HG03469 (cell line): ENCODE results near the gene AP1AR.
"Not testable (repeated sequence)": the region's sequence is repeated elsewhere in the genome, so short reads cannot be mapped to it uniquely, and the experiment has no call there.

Source experiments
- ATAC-seq: cut with Tn5 transposase; IDR thresholded peaks from one replicate; pipeline ENCODE4 v1.9.1; 2021; ENCODE audit warnings: mild to moderate bottlenecking, moderate library complexity, moderate number of reproducible peaks; ENCODE audit not compliant: unreplicated experiment

Gene AP1AR, protein sequence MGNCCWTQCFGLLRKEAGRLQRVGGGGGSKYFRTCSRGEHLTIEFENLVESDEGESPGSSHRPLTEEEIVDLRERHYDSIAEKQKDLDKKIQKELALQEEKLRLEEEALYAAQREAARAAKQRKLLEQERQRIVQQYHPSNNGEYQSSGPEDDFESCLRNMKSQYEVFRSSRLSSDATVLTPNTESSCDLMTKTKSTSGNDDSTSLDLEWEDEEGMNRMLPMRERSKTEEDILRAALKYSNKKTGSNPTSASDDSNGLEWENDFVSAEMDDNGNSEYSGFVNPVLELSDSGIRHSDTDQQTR

DNA sequence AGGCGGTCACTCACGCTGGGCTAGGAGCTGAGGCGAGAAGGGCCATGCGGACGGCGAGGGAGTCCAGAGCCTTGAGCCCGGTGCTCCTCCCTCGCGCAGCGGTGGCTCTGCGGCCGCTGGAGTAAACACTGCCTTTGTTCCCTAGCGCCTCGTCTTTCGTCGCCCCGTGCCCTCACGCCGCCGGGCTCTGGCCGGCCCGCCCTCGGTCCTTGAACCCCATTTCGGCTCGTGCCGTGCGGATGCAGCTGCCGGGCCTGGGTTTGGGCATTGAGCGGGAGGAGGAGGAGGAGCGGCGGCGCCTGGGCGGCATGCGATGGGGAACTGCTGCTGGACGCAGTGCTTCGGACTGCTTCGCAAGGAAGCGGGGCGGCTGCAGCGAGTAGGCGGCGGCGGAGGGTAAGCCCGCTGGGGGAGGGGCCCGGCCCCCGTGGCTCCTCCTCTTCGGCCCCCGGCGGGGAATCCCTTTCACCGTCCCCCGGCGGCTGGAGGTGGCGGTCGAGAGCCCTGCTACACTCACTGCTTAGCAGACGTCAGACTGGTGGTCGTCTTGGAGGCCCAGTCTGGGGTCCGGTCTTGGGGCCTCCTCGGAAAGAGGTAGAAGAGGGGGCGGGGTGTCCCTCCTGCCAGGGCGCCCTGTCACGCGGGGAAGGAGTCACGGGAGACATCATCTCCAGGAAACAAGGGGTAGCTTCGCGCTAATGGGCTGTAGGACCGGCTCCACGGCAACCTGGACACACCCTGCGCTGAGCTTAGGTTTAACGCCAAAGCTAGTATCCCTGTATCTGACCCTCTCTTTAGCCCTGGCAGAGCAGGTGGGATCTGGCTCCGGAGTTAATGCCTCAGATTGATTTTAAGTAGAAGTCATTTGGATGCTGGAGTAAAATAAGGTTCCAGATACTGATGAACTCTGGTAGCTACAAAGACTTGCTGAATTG is at the start of gene AP1AR:
AP1AR (plus strand) TSS at position 9 of the 935 bp plus-strand sequence; CDS start at position 314, 305 bp downstream.
- ATAC-seq, result peak; percentile 47

DNA sequence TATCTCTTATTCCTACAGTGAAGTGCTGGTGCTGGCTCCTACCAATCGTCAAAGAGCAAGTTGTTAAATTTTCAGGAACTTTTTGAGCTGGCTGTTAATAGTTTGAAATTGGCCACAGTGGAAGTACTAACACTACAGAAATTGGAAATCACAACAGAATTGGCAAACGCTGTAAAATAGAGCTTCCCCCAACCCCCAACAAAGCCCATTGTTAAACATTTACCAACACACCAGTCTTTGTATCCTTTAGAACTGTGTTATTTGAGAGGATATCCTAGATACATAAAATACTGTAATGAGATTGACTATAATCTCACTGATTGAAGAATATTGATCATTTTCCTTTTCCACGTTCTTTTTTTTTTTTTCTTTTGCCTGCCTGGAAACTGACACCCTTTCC is 49.0 kb upstream of the AP1AR start:
- no peak for ATAC-seq

DNA sequence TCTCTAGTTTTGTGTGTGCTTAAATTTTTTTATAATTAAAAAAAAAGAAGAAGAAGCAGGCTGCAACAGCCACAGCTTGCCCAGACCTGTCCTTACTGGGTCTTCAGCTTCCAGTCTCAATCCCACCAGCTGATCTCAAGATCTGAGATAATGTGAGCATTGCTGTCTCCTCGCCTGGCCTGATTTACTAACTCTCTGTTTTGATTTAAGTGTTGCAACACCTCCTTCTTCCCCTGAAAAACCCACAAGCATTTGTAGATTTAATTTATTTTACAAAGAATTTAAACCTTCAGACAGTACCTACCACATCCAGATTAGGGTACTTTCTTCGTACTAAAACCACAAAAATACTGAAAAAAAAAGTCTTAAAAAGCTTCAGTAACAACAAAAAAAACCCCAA is 48.3 kb upstream of the AP1AR start:
- no peak for ATAC-seq

DNA sequence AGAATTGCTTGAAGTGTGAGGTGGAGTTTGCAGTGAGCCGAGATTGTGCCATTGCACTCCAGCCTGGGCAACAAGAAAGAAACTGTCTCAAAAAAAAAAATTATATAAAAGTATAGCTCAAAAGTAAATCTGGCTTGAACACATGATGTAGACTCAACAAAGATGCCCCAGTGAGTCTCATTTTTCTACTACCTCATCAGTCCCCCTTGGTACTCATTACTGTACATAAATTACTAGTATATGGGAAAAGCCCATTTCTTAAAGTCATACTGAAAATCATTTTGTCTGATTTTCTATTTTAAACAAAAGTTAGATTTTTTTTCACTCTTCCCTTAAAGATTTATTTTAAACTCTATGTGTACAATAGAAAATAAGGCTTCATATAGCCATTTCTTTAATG is 47.1 kb upstream of the AP1AR start:
- ATAC-seq, result no peak

DNA sequence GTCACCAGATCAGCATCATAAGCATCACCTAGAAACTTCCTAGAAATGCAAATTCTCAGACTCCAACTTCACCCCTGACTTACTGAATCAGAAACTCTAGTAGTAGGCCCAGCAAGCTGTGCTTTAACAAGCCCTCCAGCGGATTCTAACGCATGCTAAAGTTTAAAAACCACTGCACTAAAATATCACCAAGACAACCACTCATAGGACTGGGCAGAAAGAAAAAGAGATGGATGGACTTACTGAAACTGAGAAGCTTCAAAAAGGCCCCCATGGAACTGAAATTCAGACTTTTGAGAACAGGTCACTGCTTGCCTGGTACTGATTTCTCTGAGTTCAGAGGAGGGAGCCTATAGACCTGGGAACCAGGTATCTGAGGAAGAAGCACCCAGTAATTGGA is 46.3 kb upstream of the AP1AR start:
- ATAC-seq, result peak; percentile 37

DNA sequence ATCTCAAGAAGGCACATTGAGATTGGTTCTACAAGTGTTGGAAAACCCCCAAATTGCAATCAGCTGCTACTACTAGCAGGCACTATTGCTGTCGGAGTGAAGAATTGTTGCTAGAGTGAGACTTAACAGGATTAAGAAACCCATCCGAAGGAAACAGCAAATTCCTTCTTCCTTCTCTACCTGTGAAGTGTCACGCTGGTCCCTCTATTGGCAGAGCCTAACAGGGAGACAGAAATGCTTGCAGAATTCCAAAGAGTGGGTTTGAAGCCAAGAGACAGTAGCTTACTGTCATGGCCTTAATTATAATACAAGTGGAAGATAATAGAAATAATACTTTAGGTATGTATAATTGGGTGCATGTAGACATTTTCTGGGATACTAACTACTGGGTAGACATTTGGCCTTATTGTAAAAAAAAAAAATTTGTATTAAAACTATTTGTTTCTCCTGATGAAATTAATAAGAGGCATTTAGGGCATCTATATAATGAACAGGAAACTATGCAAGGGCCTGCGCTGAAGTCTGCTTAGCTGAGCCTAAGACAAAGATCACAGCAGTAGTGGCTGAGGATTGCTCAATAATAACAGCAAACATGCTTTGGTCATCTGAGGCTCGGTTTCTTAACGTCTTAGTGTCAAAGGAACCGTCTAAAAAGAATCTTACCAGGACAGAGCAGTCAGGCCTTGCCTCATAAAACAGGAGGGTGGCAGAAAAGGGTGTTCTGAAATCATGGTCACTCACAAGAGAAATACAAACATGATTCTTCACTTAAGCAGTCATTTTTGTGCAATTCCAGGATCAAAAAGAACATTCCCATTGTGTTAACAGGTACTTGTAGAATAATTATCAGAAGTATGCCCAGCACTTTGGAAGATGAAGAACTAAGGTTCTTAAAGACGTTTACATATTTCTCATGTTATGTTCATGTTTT is 45.6 kb upstream of the AP1AR start:
- no peak for ATAC-seq

DNA sequence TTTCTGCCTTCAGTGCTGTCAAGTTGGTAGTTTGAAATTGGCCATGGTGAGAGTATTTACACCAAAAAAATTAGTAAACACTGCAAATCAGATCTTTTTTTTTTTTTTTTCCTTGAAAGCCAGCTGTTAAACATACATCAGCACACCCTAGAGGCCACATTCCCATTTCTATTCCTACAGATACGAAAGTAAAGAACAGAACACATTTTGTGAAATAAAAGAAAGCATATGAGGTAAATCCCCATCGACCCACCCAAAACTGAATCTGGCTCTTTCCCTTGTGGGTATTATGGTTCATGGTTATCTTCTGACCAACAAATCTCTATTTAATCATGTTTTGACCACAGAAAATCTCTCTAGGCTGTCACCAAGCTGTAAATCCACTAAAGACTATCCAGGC is 41.8 kb upstream of the AP1AR start:
- no peak for ATAC-seq

DNA sequence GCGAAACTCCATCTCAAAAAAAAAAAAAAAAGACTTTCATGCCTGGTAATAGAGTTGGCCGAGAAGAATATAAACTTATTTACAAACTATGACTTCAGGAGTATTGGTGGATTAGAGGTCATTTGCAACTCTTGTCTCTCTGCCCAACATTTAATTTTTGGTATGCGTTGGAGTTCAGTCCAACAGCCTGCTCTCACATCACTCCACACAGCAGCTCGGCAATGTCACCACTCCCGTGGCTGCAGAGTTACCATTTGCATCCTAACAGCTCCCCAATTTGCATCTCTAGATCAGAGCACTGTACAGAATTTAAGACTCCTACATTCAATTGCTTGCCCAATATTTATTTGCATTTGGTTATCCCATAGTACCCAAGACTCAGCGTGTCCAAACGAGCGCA is 40.9 kb upstream of the AP1AR start:
- no peak for ATAC-seq

DNA sequence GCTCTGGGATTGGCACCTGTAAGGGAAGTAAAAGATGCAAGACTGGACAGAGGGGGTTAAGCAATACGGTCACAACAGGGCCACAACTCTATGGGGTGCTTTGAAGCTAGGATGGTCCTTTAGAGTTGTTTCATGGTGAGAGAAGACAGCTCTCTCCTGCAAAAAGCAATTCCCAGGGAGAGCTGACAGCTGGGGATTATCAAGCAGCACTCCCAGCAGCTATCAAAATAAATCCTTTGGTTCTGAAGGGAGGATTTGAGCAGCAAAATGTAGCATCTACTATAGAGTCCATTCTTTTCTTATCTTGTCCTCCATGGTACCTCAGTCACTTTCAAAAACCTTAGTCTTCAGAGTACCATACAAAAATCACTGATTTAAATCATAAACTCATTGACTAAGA is 35.1 kb upstream of the AP1AR start:
- no peak for ATAC-seq

DNA sequence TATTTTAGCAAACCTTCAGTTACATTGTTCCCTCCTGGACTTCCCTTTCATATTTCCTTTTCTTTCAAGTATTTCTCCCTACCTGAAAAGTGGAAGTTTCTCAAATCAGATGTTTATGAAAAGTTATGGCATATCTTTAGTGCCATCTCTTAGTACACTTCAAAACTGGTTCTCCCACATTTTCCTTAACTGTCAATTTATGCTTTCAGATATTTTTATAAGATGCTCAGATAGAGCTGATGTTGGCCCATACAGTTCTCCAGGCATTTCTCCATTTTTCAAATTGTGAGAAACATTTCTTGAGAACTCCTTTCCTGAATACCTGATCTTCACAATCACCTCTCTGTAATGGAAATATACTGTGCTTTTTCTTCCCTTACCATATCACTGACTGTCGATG is 32.5 kb upstream of the AP1AR start:
- ATAC-seq, result no peak

DNA sequence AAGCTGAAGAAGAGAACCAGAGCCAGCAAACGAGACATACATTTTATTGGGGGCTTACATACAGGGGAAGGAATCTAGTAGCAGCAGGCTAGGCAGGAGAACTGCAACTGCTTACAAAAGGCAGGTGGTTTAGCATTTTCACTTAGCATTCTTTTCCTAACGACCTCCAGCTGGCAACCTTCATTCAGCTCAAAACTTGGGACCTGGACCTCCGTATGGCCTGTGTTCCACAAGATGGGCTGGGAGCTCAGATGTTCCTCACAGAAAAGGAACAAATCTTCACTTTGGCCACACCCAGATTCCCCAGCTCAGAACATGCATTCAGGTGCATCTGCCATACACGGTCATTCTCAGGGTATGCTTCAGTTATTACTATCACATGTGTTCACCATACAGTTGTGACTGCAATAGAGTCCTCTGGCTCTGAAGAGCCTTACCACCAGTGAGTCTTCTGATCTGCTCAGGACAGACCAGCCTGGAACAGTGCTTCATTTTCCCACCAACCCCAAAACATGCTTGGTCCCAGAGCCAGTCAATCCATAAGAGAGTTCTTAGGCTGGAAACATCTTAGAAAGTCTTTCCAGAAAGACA is 29.6 kb upstream of the AP1AR start:
- peak; percentile 46 for ATAC-seq

DNA sequence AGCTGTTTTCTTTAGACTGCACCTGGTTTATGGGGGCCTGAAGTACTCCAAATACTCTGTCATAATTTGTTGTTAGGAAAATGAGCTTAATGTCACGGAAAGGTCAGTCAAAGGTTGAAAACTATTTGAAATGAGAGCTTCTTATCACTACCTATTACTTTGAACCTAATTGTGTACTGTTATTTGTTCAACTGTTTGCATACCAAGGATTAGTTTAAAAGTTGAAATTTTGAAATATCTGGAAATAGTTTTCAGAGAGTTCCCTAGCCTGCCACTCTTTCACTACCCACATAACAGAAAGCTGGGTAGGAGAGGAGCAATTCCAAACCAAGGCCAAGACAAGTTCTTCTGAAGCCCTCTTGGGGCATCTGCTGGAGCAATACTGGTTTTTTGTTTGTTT is 28.0 kb upstream of the AP1AR start:
- no peak for ATAC-seq

DNA sequence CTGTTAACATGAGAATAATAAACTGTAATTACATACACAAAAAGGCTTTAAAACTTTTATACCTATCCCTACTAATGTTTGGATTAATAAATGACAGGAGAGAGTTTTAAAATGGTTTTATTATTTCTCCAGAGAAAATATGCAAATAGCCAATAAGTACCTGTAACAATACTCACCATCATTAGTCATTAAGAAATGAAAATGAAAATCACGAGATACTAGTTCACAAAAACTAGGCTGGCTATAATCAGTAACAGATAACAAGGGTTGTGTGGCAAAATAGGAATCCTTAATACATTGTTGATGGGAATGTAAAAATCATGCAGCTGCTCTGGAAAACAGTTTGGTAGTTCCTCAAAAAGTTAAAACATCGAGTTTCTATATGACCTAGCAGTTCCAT is 25.2 kb upstream of the AP1AR start:
- no peak for ATAC-seq

DNA sequence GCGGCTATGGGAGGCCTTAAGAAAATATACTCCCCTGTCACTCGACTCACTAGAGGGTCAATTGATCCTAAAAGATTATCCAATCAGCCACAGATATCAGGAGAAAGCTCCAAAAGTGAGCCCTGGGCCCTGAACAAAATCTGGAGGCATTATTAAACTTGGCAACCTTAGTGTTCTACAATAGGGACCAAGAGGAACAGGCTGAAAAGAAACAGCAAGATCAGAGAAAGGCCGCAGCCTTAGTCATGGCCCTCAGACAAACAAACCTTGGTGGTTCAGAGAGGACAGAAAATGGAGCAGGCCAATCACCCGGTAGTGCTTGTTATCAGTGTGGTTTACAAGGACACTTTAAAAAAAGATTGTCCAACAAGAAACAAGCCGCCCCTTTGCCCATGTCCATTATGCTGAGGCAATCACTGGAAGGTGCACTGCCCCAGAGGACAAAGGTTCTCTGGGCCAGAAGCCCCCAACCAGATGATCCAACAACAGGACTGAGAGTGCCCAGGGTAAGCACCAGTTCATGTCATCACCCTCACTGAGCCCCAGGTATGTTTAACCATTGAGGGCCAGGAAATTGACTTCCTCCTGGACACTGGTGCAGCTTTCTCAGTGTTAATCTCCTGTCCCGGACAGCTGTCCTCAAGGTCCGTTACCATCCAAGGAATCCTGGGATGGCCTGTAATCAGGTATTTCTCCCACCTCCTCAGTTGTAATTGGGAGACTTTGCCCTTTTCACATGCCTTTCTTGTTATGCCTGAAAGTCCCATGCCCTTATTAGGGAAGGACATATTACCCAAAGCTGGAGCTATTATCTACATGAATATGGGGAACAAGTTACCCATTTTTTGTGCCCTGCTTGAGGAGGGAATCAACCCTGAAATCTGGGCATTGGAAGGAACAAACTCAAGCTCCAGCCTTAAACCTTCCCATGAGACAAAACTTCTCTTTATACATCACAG is 23.2 kb upstream of the AP1AR start:
- ATAC-seq, result not testable (repeated sequence)

DNA sequence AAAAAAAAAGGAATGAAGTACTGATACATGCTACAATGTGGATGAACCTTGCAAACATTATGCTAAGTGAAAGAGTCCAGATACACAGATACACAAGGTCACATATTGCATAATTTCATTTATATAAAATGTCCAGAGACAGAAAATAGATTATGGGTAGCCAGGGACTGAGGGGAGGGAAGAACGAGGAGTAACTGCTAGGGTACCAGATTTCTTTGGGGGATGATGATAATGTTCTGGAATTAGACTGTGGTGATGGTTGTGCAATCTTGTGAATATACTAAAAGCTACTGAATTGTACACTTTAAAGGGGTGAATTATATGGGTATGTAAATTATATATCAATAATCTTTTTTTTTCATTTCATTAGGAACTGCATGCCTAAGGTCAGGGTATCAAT is 20.8 kb upstream of the AP1AR start:
- ATAC-seq, result no peak

DNA sequence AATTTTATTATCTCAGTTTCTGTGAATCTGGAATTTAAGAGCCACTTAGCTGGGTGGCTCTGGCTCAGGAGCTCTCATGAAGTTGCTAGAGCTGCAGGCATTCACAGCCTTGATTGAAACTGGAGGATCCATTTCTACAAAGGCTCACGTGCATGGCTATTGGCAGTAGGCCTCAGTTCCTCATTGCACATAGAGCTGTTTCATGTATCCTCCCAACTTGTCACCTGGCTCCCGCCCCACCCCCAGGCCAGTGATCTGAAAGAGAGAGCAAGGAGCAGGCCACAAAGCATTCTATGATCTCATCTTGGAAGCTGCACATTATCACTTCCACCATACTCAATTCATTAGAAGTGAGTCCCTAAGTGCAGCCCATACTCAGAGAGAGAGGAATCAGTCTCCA is 18.5 kb upstream of the AP1AR start:
- no peak for ATAC-seq

DNA sequence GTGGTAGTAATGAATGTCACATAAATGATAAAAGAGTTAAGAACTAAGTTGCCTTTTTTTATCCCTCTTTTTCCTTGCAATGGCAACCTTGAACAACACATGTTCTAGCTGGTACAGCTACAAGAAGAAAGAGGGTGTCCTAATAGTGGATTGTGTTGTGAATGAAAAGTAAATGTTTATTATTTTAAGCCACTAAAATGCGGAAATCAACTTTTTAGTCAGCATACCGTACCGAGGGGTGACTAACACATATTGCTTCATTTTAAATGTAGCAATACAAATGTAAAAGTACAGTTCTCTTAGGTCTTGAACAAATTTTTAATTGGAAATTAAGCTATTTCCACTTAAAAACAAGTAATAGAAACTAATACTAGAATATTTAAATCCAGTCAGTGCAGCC is 17.7 kb upstream of the AP1AR start:
- ATAC-seq, result no peak

DNA sequence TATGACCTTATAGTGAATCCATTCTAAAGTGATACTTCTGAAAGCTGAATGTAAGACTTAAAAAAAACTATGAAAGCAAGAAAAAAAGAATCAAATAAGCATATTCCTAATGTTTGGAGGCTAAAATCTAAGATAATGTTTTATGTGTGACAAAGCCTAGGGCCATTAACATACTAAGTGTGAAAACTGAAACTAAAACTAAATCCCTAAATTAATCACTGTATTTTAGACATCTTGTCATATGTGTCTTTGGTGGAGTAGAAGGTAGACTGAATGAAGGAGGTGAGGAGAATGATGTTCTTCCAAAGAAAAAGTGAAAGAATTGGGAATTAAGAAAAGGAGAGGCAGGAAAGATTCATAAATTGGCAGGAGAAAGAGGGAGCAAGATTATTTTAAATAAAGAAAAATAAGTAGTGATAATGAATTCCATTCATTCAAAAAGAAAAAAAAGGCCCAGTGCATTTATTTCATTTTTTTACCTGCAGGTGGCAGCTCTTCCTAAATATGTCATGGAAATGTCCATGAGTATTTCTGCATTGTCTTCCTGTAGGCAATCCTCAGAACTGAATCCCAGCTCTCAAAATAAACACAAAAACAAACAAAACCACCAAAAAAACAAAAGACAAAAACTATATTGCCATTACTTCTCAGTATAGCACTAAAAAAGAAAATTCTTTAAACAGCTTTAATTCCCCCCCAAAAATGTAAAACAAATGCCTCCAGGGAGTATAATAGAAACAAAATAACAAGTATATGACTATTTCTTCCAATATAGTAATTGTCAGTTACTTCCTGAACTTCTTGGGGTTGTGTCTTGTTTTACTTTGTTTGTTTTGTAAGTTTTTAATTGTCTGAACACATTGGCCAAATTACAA is 17.0 kb upstream of the AP1AR start:
- no peak for ATAC-seq
